GM12865 (cell line): Measurements from ENCODE around the gene KRTAP9-9.
"Not testable (repeated sequence)": the region's sequence is repeated elsewhere in the genome, so short reads cannot be mapped to it uniquely, and the experiment has no call there.

Experiments
- DNase-seq: peaks from one replicate; pipeline ENCODE4 v3.0.0; 2010; ENCODE audit warnings: low read depth
- H3K4me3 ChIP-seq: 2 replicates; pipeline ENCODE4 v1.5.1; 2011; ENCODE audit warnings: mild to moderate bottlenecking, low read depth, low read length, control low read depth
- CTCF ChIP-seq: IDR thresholded peaks from 2 replicates; pipeline ENCODE4 v1.5.1; 2011; ENCODE audit warnings: low read length, control low read depth, low read depth, inconsistent platforms; ENCODE audit not compliant: insufficient read depth; ENCODE audit errors: missing control alignments

Gene KRTAP9-9

GRCh38 chr17:41255381-41256290 is at the start of gene KRTAP9-9:
TSS of gene KRTAP9-9 (plus strand) at chr17:41255384.
- H3K4me3 ChIP-seq, DNase-seq: not testable (repeated sequence)

- no peak for TF ChIP-seq CTCF
- H3K4me3 ChIP-seq: no peak overlapping the region
- DNase-seq: no peak
These were observed 43.2 kb upstream of the KRTAP9-9 start for GRCh38 chr17:41211845-41212466.

GRCh38 chr17:41212524-41213169 is 42.5 kb upstream of the KRTAP9-9 start:
- TF ChIP-seq CTCF: no peak
- H3K4me3 ChIP-seq: no peak overlapping the region
- DNase-seq: no peak

GRCh38 chr17:41215681-41216080 is 39.5 kb upstream of the KRTAP9-9 start:
- no peak overlapping the region for H3K4me3 ChIP-seq
- DNase-seq: no peak
- TF ChIP-seq CTCF: no peak

- H3K4me3 ChIP-seq: no peak overlapping the region
- DNase-seq: no peak
- no peak for TF ChIP-seq CTCF
These were observed 31.4 kb upstream of the KRTAP9-9 start for GRCh38 chr17:41223821-41224220.

- no peak overlapping the region for H3K4me3 ChIP-seq
- no peak for TF ChIP-seq CTCF
- no peak for DNase-seq
These were observed 29.1 kb upstream of the KRTAP9-9 start for GRCh38 chr17:41226051-41226450.

GRCh38 chr17:41226598-41227095 is 28.5 kb upstream of the KRTAP9-9 start, which contains the start of gene KRTAP9-2:
TSS of gene KRTAP9-2 (plus strand) at chr17:41226648. CDS start at chr17:41226655, 7 bp downstream.
- not testable (repeated sequence) for H3K4me3 ChIP-seq, DNase-seq
